Keratinocyte (primary cell): ENCODE measurements around the gene SYNDIG1.

Experiments used
- CTCF ChIP-seq, 3 experiments: IDR thresholded peaks in 1 of 3; conservative IDR thresholded peaks in 1 of 3; optimal IDR thresholded peaks in 1 of 3; 2 replicates in 2 of 3; 3 replicates in 1 of 3; pipeline versions ENCODE3 to v1.5.1; 2011; ENCODE audit warnings: low read length in 3 of 3, mild to moderate bottlenecking in 3 of 3, moderate library complexity in 2 of 3, control low read depth in 1 of 3, inconsistent platforms in 1 of 3; ENCODE audit not compliant: insufficient read depth in 2 of 3; ENCODE audit errors: extremely low read depth in 1 of 3
- EZH2 ChIP-seq: IDR thresholded peaks from one replicate; pipeline ENCODE4 v1.6.1; 2012; ENCODE audit warnings: inconsistent platforms, mild to moderate bottlenecking, low read length, moderate library complexity

DNA sequence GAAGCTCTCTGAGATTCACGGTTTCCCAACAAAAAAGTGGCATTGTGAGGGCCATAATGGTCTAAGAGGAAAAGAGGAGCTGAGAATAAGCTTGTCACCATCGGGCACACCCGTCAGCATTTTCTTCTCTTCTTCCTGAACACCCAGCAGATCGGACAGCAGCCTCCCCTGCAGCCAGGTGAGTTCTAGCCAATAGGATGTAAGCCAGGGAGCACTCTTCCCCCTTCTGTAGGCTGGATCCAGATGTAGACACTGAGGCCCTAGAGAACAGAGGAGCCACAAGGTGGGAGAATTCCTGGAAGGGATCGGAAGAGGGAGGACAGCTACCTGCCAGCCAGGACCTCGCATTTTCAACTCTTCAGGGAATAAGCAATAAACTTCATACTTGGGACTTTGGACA is 228.0 kb downstream of the SYNDIG1 start:
- TF ChIP-seq CTCF (optimal IDR thresholded peaks at IDR 0.05 in 1 of 3, IDR thresholded peaks at IDR 0.05 in 1 of 3, conservative IDR thresholded peaks at IDR 0.05 in 1 of 3; ENCODE audit: extremely low read depth in 1 of 3, insufficient read depth in 2 of 3, low read length in 3 of 3) (no peak), EZH2 (no peak)
